ENCODE measurements around the gene HORMAD2.

DNA sequence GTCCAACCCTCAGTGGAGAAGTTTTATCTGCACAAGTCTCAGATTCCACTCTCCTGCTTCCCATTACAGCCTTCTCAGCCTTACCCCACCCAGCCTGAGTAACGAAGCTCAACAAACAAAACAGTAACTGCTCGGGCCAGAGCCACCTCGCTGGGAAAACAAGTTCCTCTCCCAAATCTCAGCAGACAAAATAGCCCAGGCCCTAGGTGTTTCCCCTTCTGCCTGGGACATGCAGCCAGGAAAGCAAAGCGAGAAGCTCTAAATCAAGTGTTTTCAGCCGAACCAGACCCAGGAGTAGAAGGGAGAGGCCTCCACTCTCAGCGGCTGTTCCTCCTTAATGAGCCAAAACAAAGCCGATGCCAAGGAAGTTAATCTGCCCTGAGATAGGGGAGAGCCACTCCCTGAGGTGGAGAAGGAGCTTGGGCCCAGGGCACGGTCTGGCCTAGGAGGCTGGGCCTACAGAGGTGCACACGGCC is 122.3 kb downstream of the HORMAD2 start:
- TF ChIP-seq, protein P1, sequence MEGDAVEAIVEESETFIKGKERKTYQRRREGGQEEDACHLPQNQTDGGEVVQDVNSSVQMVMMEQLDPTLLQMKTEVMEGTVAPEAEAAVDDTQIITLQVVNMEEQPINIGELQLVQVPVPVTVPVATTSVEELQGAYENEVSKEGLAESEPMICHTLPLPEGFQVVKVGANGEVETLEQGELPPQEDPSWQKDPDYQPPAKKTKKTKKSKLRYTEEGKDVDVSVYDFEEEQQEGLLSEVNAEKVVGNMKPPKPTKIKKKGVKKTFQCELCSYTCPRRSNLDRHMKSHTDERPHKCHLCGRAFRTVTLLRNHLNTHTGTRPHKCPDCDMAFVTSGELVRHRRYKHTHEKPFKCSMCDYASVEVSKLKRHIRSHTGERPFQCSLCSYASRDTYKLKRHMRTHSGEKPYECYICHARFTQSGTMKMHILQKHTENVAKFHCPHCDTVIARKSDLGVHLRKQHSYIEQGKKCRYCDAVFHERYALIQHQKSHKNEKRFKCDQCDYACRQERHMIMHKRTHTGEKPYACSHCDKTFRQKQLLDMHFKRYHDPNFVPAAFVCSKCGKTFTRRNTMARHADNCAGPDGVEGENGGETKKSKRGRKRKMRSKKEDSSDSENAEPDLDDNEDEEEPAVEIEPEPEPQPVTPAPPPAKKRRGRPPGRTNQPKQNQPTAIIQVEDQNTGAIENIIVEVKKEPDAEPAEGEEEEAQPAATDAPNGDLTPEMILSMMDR (IDR thresholded peaks at IDR 0.05), result no peak
- no peak for TF ChIP-seq POLR2AphosphoS5 (IDR thresholded peaks at IDR 0.05)
